ENCODE results near the gene ZRANB1.

ZRANB1 gene

DNA sequence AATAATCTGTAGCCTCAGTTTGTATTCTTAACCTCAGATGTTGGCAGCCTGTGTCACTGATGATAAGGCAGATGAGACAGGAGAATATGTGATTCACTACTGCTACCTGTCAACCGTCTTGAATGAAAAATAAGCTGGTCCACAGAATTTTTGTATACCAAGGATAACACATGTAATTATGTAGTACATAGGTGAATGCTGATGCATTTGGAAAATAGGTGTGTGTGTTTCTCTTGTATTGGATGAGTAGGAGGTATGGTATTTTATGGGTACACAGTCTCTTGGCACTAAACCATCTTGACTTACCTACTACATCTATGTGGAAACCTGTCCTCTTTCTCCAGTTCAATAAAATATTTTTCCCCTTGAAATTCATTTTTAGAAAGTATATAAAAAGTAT is 20.7 kb upstream of the ZRANB1 start:
- TF ChIP-seq, protein P1, sequence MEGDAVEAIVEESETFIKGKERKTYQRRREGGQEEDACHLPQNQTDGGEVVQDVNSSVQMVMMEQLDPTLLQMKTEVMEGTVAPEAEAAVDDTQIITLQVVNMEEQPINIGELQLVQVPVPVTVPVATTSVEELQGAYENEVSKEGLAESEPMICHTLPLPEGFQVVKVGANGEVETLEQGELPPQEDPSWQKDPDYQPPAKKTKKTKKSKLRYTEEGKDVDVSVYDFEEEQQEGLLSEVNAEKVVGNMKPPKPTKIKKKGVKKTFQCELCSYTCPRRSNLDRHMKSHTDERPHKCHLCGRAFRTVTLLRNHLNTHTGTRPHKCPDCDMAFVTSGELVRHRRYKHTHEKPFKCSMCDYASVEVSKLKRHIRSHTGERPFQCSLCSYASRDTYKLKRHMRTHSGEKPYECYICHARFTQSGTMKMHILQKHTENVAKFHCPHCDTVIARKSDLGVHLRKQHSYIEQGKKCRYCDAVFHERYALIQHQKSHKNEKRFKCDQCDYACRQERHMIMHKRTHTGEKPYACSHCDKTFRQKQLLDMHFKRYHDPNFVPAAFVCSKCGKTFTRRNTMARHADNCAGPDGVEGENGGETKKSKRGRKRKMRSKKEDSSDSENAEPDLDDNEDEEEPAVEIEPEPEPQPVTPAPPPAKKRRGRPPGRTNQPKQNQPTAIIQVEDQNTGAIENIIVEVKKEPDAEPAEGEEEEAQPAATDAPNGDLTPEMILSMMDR (conservative IDR thresholded peaks at IDR 0.05; ENCODE audit: low read depth, low read length), result no peak
- DNase-seq (ENCODE audit: low read depth), result no peak
- no peak overlapping the region for H3K4me3 ChIP-seq (ENCODE audit: low read depth, low read length)

GRCh38 chr10:124923684-124924083 is 18.2 kb upstream of the ZRANB1 start:
- no peak for DNase-seq (ENCODE audit: low read depth)
- TF ChIP-seq, protein P1 (conservative IDR thresholded peaks at IDR 0.05; ENCODE audit: low read depth, low read length), result no peak
- no peak overlapping the region for H3K4me3 ChIP-seq (ENCODE audit: low read depth, low read length)

GRCh38 chr10:124926548-124926947 is 15.4 kb upstream of the ZRANB1 start:
- no peak overlapping the region for H3K4me3 ChIP-seq (ENCODE audit: low read depth, low read length)
- DNase-seq (ENCODE audit: low read depth), result no peak
- TF ChIP-seq, protein P1 (conservative IDR thresholded peaks at IDR 0.05; ENCODE audit: low read depth, low read length), result no peak

DNA sequence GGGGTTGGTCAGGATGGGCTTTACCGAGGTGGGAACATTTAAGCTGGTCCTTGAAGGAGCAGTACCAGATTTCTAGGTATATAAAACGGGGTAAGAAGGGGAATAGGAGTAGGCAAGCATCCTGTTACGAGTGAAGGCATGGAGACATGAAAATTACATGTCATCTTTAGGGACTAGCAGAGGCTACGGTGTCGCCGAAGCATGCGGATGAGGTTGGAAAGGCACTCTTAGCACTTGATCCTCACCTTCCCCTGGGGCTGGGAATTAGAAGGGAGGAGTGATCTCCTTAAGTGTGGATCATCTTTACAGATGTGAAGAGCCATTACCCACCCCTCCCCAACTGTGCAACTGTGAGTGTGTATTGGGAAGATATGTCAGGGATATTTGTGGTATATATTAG is 13.8 kb upstream of the ZRANB1 start:
- H3K4me3 ChIP-seq (ENCODE audit: low read depth, low read length), result no peak overlapping the region
- no peak for DNase-seq (ENCODE audit: low read depth)
- TF ChIP-seq, protein P1 (conservative IDR thresholded peaks at IDR 0.05; ENCODE audit: low read depth, low read length), result no peak

- TF ChIP-seq, protein P1 (conservative IDR thresholded peaks at IDR 0.05; ENCODE audit: low read depth, low read length), result no peak
- no peak overlapping the region for H3K4me3 ChIP-seq (ENCODE audit: low read depth, low read length)
- DNase-seq (ENCODE audit: low read depth), result no peak
Measured at GRCh38 chr10:124928545-124928944, 13.4 kb upstream of the ZRANB1 start.

DNA sequence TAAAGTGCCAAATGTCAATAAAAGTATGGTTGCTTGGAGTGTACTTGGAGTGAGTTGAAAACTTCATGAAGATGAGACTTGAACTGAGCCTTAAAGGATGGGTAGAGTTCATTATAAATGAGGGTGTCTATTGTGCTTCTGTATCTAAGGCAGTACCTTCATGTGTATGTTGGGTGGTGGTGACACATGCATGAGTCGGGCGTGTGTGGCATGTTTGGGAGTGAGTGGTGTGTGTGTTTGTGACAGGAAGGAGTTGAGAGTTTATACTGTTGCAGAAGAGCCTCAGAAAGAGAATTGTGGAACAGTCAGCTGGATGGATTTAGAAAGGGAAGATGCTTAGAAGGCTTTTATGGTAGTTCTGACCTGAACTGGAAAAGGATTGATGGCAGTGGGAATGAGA is 6.0 kb upstream of the ZRANB1 start:
- no peak for DNase-seq (ENCODE audit: low read depth)
- TF ChIP-seq, protein P1 (conservative IDR thresholded peaks at IDR 0.05; ENCODE audit: low read depth, low read length), result no peak
- no peak overlapping the region for H3K4me3 ChIP-seq (ENCODE audit: low read depth, low read length)

DNA sequence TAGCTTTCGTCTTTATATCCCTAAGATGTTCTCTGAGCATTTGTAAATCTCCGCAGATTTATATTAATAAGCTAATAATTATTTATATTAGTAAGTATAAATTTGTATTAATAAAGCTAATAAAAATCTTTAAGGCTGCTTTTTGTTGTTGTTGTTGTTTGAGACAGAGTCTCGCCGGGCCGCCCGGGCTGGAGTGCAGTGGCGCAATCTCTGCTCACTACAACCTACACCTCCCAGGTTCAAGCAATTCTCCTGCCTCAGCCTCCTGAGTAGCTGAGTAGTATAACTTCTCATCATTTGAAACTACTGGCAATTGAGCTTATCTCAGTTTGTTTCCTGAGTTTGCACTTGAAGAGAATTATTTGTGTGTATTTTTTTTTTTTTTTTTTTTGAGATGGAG is 5.1 kb upstream of the ZRANB1 start:
- DNase-seq (ENCODE audit: low read depth), result no peak
- TF ChIP-seq, protein P1 (conservative IDR thresholded peaks at IDR 0.05; ENCODE audit: low read depth, low read length), result no peak

More for the DNA sequence above, 5.1 kb upstream of the ZRANB1 start:
- H3K4me3 ChIP-seq (ENCODE audit: low read depth, low read length), result no peak overlapping the region
